ENCODE measurements around the gene FGF10.
A peak's percentile ranks its signal among the peaks of the same experiment; 100 is the strongest.

Gene FGF10

GRCh38 chr5:44345871-44346270 is 43.3 kb downstream of the FGF10 start:
- DNase-seq, result no peak

GRCh38 chr5:44336708-44337107 is 52.5 kb downstream of the FGF10 start:
- DNase-seq, result no peak

GRCh38 chr5:44334622-44335021 is 54.6 kb downstream of the FGF10 start:
- DNase-seq, result no peak

- peak; percentile 27 for DNase-seq
Measured at GRCh38 chr5:44332285-44332971, 56.8 kb downstream of the FGF10 start.

GRCh38 chr5:44331471-44332050 is 57.7 kb downstream of the FGF10 start:
- DNase-seq, result no peak

- DNase-seq, result no peak
Measured at GRCh38 chr5:44329716-44330115, 59.5 kb downstream of the FGF10 start.

- DNase-seq, result no peak
Measured at GRCh38 chr5:44321144-44321725, 68.0 kb downstream of the FGF10 start.

GRCh38 chr5:44320188-44320587 is 69.0 kb downstream of the FGF10 start:
- no peak for DNase-seq

- DNase-seq, result no peak
Measured at GRCh38 chr5:44318883-44319282, 70.3 kb downstream of the FGF10 start.

- no peak for DNase-seq
Measured at GRCh38 chr5:44312374-44312773, 76.8 kb downstream of the FGF10 start.

- no peak for DNase-seq
Measured at GRCh38 chr5:44300551-44300950, 88.7 kb downstream of the FGF10 start.

- DNase-seq, result no peak
Measured at GRCh38 chr5:44299394-44299793, 89.8 kb downstream of the FGF10 start.

GRCh38 chr5:44294516-44294915 is 94.7 kb downstream of the FGF10 start:
- DNase-seq, result no peak

GRCh38 chr5:44292736-44293135 is 96.5 kb downstream of the FGF10 start:
- no peak for DNase-seq

GRCh38 chr5:44278469-44278868 is 110.8 kb downstream of the FGF10 start:
- no peak for DNase-seq

GRCh38 chr5:44275908-44276307 is 113.3 kb downstream of the FGF10 start:
- DNase-seq, result no peak

- DNase-seq, result no peak
Measured at GRCh38 chr5:44275329-44275728, 113.9 kb downstream of the FGF10 start.

GRCh38 chr5:44267909-44268308 is 121.3 kb downstream of the FGF10 start:
- no peak for DNase-seq

- no peak for DNase-seq
Measured at GRCh38 chr5:44266882-44267576, 122.2 kb downstream of the FGF10 start.

GRCh38 chr5:44265713-44266112 is 123.5 kb downstream of the FGF10 start:
- no peak for DNase-seq

- DNase-seq, result no peak
Measured at GRCh38 chr5:44260793-44261192, 128.4 kb downstream of the FGF10 start.

GRCh38 chr5:44257653-44258365 is 131.4 kb downstream of the FGF10 start:
- DNase-seq, result no peak

GRCh38 chr5:44257221-44257620 is 132.0 kb downstream of the FGF10 start:
- no peak for DNase-seq

Data from DMS153 (cell line).